GM21786 (cell line): ENCODE data around the gene CRAMP1.

Experiments
- ATAC-seq: cut with Tn5 transposase; IDR thresholded peaks from one replicate; pipeline ENCODE4 v1.9.1; 2021; ENCODE audit not compliant: unreplicated experiment

CRAMP1 gene

GRCh38 chr16:1655909-1656807, 44.0 kb downstream of the CRAMP1 start:
- ATAC-seq: no peak

GRCh38 chr16:1656808-1657617, 44.9 kb downstream of the CRAMP1 start:
- ATAC-seq: no peak

- ATAC-seq: no peak
These were observed 45.7 kb downstream of the CRAMP1 start for GRCh38 chr16:1657841-1658240.

- no peak for ATAC-seq
These were observed 46.9 kb downstream of the CRAMP1 start for GRCh38 chr16:1659031-1659430.

GRCh38 chr16:1661826-1662225, 49.7 kb downstream of the CRAMP1 start:
- ATAC-seq: no peak

- no peak for ATAC-seq
These were observed 50.4 kb downstream of the CRAMP1 start for GRCh38 chr16:1662543-1662942.

GRCh38 chr16:1665829-1666228, 53.7 kb downstream of the CRAMP1 start:
- ATAC-seq: no peak

- no peak for ATAC-seq
These were observed 54.2 kb downstream of the CRAMP1 start for GRCh38 chr16:1666316-1666715.

- ATAC-seq: no peak
These were observed 55.1 kb downstream of the CRAMP1 start for GRCh38 chr16:1667271-1667670.

GRCh38 chr16:1667916-1668315, 55.8 kb downstream of the CRAMP1 start:
- no peak for ATAC-seq

- no peak for ATAC-seq
These were observed 56.6 kb downstream of the CRAMP1 start for GRCh38 chr16:1668612-1669319.

GRCh38 chr16:1669698-1670097, 57.5 kb downstream of the CRAMP1 start:
- ATAC-seq: no peak

- no peak for ATAC-seq
These were observed 58.2 kb downstream of the CRAMP1 start for GRCh38 chr16:1670371-1670770.

- ATAC-seq: no peak
These were observed 58.7 kb downstream of the CRAMP1 start for GRCh38 chr16:1670866-1671265.

GRCh38 chr16:1673424-1674151, 61.4 kb downstream of the CRAMP1 start:
- no peak for ATAC-seq

GRCh38 chr16:1674306-1674705, 62.1 kb downstream of the CRAMP1 start:
- ATAC-seq: no peak

- no peak for ATAC-seq
These were observed 62.8 kb downstream of the CRAMP1 start for GRCh38 chr16:1674751-1675664.

GRCh38 chr16:1676661-1677060, 64.5 kb downstream of the CRAMP1 start:
- no peak for ATAC-seq

GRCh38 chr16:1677339-1677738, 65.2 kb downstream of the CRAMP1 start:
- ATAC-seq: no peak
